Peyer's patch (tissue), 4 donors: ENCODE data around the gene OTOS. TPM values are rescaled to one million over a fixed set of nuclear protein-coding genes. Genes with fewer than 3 reads are reported as not detected.

Experiments used
- DNase-seq, 3 donors: peaks; one replicate each; pipeline ENCODE4 v3.0.0-alpha.2; 2017 to 2019
- H3K27ac ChIP-seq, 4 donors: fragments of 200-600 bp; sonication (generic); one replicate each; pipeline ENCODE4 v1.5.1; 2016 to 2019
- H3K27me3 ChIP-seq, 2 donors: fragments of 200-600 bp; sonication (generic); one replicate each; pipeline ENCODE4 v1.5.1; 2019
- H3K36me3 ChIP-seq, 3 donors: fragments of 200-600 bp; sonication (generic); one replicate each; pipeline ENCODE4 v1.5.1; 2016 to 2019
- H3K4me1 ChIP-seq, 4 donors: fragments of 200-600 bp; sonication (generic); one replicate each; pipeline ENCODE4 v1.5.1; 2016 to 2019
- H3K4me3 ChIP-seq, 4 donors: fragments of 200-600 bp; sonication (generic); 1 replicate in 3 of 4; 2 replicates in 1 of 4; pipeline ENCODE4 v1.5.1; 2016 to 2019; ENCODE audit warnings: mild to moderate bottlenecking in 1 of 4
- H3K9me3 ChIP-seq, 4 donors: fragments of 200-600 bp; sonication (generic); one replicate each; pipeline ENCODE4 v1.5.1; 2016 to 2019; ENCODE audit warnings: mild to moderate bottlenecking in 1 of 4
- POLR2A ChIP-seq, 2 donors: fragments of 450-650 bp; IDR thresholded peaks; one replicate each; pipeline ENCODE4 v1.5.1; 2017; ENCODE audit warnings: antibody characterized with exemption in 2 of 2, mild to moderate bottlenecking in 2 of 2, moderate library complexity in 2 of 2
- total RNA-seq, 4 donors: library from RNA; depleted of rRNA; stranded (reverse); fragments of >200 nt; gene quantifications; one replicate each; pipeline ENCODE4 v1.1.0, GENCODE V29; 2016
- TF ChIP-seq, protein P1 (sequence below), 6 experiments: fragments of 450-650 bp in 4 of 6; fragments of 200-600 bp in 2 of 6; sonication (generic) in 1 of 6; IDR thresholded peaks; one replicate each; pipeline ENCODE4 v1.5.1; 2017 to 2019; ENCODE audit warnings: antibody characterized with exemption in 6 of 6, mild to moderate bottlenecking in 3 of 6, moderate library complexity in 1 of 6

Gene OTOS
- total RNA-seq, 4 donors from 2014 or later = not detected

DNA sequence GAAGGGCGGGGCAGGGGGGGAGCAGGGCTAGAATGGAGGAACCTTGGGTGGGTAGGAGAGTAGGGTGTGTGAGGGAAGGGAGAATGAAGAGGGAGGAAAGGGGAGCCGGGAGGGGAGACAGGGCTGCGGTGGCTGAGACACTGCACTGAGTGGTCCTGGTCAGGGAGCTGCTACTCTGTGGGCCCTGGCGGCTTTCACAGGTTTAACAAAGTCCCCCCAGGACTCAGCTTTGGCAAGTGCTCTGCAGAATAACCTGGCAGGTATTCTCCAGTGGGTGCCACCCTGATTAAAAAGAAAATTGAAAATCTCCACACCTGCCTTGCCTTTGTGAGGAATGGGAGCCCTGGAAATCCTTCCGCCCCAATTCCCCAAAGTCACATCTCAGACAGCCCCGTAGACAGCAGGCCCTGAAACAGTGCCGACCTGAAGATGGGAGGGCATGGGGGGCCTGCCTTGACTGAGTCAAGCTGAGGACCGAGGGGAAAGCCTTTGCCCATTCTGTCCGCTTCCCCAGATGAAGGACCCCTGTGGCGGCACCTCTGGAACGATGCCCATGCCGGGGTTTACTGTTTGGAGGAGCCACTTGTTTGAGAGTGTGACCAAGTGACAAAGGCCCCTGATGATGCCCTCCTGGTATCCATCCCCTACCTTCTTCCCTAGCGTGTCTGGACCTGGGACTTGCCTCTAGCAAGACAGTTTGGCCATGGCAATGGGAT, 43.6 kb upstream of the OTOS start:
- no peaks in the 10 kb centered on the region for H3K27me3 ChIP-seq
- no peak overlapping the region for H3K27ac ChIP-seq
- no peaks in the 10 kb centered on the region for H3K36me3 ChIP-seq
- no peaks in the 10 kb centered on the region for H3K4me1 ChIP-seq
- no peak for DNase-seq
- no peak overlapping the region for H3K4me3 ChIP-seq
- TF ChIP-seq, protein P1, sequence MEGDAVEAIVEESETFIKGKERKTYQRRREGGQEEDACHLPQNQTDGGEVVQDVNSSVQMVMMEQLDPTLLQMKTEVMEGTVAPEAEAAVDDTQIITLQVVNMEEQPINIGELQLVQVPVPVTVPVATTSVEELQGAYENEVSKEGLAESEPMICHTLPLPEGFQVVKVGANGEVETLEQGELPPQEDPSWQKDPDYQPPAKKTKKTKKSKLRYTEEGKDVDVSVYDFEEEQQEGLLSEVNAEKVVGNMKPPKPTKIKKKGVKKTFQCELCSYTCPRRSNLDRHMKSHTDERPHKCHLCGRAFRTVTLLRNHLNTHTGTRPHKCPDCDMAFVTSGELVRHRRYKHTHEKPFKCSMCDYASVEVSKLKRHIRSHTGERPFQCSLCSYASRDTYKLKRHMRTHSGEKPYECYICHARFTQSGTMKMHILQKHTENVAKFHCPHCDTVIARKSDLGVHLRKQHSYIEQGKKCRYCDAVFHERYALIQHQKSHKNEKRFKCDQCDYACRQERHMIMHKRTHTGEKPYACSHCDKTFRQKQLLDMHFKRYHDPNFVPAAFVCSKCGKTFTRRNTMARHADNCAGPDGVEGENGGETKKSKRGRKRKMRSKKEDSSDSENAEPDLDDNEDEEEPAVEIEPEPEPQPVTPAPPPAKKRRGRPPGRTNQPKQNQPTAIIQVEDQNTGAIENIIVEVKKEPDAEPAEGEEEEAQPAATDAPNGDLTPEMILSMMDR (IDR thresholded peaks at IDR 0.05) = no peak
- TF ChIP-seq POLR2A (IDR thresholded peaks at IDR 0.05) = no peak
- no peaks in the 10 kb centered on the region for H3K9me3 ChIP-seq

DNA sequence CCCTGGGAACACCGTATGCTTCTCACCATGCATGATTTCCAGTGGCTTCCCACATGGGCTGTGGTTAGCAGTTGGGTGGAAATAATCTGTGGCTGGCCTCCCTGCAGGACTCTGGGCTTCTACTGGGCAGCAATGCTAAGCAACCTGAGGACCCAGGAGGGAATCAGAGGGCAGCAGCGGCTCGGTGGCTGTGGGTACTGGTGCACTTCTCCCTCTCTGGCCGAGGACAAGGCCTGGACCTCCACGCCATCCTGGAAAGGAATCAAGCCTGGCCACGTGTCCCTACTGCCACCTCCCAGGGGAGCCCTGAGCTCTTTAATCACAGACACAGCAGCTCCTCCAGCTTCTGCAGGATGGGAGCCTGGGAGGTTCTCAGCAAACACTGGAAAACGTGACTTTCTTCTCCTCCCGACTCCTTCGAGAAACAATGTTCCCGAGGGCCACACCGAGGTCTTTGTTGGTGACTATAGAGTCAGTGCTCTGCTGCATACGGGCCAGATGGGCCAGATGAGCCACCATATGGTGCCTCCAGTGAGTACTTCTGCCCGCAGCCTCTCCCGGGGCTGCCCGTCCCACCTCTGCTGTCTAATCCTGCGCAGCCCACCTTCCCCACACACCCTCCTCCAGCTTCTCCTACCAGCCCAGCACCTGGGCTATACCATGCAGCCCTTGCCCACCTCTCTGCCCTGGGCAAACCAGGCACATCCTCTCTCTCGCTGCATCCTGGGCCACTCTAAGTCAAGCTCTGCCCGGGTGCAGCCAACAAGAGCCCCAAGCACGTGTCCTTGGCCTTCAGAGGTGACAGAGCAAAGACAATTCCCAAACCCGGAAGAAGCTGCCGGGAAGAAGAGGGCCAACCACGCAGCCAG, 42.8 kb upstream of the OTOS start:
- no peaks in the 10 kb centered on the region for H3K4me1 ChIP-seq
- H3K36me3 ChIP-seq = no peaks in the 10 kb centered on the region
- no peaks in the 10 kb centered on the region for H3K27me3 ChIP-seq
- DNase-seq = no peak
- H3K27ac ChIP-seq = no peak overlapping the region
- H3K4me3 ChIP-seq = no peak overlapping the region
- H3K9me3 ChIP-seq = no peaks in the 10 kb centered on the region
- TF ChIP-seq, protein P1 (IDR thresholded peaks at IDR 0.05) = no peak
- TF ChIP-seq POLR2A (IDR thresholded peaks at IDR 0.05) = no peak

DNA sequence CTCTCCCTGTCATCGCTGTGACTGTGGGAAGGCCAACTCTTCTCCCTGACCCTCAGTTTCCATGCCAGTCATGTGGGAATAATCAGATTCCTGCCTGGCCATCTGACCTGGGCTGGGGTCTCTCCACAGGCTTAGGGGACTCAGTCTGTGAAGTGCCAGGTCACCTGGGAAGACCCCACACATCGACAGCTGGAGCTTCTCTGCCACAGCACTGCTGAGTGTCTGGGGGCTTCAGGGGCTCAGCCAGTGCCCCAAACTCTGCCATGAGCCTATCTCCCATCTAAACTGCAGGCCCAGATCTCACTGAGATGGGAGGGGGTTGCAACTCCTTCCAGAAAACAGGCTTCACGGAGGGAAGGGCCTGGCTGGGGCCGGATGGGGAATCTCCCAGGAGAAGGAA, 42.0 kb upstream of the OTOS start:
- H3K4me3 ChIP-seq = no peak overlapping the region
- no peak for DNase-seq
- TF ChIP-seq, protein P1 (IDR thresholded peaks at IDR 0.05) = no peak
- no peak for TF ChIP-seq POLR2A (IDR thresholded peaks at IDR 0.05)
- H3K27ac ChIP-seq = no peak overlapping the region
- H3K36me3 ChIP-seq = no peaks in the 10 kb centered on the region
- H3K27me3 ChIP-seq = no peaks in the 10 kb centered on the region
- no peaks in the 10 kb centered on the region for H3K4me1 ChIP-seq
- H3K9me3 ChIP-seq = no peaks in the 10 kb centered on the region

DNA sequence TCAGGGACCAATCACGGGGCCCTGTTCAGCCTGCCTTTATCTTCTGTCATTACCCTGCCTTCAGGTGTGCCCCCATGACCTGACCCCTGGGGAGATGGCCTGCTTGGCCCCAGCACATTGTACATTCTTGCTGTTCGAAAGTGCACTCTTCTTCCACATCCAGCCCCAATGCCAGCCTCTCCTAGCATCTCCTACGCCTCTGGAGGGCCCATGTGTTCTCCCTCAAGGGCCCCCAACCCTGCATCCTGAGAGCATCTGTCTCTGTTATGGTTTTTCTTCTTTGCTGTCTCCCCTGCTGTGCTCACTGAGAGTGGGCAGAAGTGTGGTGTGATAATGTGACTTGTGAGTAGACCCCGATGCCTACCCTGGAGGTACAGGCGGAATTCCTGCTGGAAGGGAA, 41.5 kb upstream of the OTOS start:
- Histone ChIP-seq H3K4me1 (no peaks in the 10 kb centered on the region), H3K27ac (no peak overlapping the region), H3K4me3 (no peak overlapping the region), H3K36me3 (no peaks in the 10 kb centered on the region), H3K27me3 (no peaks in the 10 kb centered on the region), H3K9me3 (no peaks in the 10 kb centered on the region)
- no peak for TF ChIP-seq POLR2A (IDR thresholded peaks at IDR 0.05)
- TF ChIP-seq, protein P1 (IDR thresholded peaks at IDR 0.05) = no peak
- DNase-seq = no peak

DNA sequence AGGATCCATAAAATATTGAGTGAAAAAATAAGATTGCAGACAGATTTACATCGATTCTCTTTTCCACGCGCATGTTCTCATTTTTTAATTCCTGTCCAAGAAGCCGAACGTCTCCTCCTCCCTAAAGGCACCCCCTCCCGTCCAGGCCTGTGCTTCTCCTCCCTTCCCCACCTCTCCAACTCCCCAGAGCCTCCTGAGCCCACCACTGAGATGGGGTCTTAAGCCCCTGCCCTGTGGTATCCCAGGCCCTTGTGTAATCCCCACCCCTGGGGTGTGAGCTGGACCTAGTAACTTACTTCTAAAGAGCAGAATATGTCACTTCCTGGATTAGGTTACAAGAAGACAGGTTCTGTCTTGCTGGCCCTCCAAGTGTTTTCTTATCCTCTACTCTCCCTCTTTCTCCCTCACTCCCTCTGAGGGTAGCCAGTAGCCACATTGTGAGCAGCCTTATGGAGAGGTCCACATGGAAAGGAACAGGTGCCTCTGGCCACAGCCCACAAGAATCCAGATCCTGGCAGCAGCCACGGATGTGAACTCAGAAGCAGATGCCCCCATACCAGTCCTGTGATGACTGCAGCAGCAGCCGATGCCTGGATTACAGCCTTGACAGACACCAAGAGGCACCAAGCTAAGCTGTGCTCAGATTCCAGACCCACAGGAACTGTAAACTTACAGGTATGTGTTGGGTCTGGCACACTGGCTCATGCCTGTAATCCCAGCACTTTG, 39.6 kb upstream of the OTOS start:
- H3K27ac ChIP-seq = no peak overlapping the region
- TF ChIP-seq, protein P1 (IDR thresholded peaks at IDR 0.05) = no peak
- no peak for TF ChIP-seq POLR2A (IDR thresholded peaks at IDR 0.05)
- H3K4me1 ChIP-seq = no peaks in the 10 kb centered on the region
- H3K27me3 ChIP-seq = no peaks in the 10 kb centered on the region
- H3K36me3 ChIP-seq = no peaks in the 10 kb centered on the region
- no peaks in the 10 kb centered on the region for H3K9me3 ChIP-seq
- no peak for DNase-seq
- no peak overlapping the region for H3K4me3 ChIP-seq
